HG03066 (cell line): Measurements from ENCODE around the gene COMP.

Experiments
- ATAC-seq: cut with Tn5 transposase; IDR thresholded peaks from one replicate; pipeline ENCODE4 v1.9.1; 2021; ENCODE audit warnings: low read depth; ENCODE audit not compliant: unreplicated experiment

Gene COMP

GRCh38 chr19:18771328-18772242, 19.5 kb downstream of the COMP start:
- no peak for ATAC-seq

GRCh38 chr19:18770663-18771327, 20.3 kb downstream of the COMP start:
- ATAC-seq, result no peak

DNA sequence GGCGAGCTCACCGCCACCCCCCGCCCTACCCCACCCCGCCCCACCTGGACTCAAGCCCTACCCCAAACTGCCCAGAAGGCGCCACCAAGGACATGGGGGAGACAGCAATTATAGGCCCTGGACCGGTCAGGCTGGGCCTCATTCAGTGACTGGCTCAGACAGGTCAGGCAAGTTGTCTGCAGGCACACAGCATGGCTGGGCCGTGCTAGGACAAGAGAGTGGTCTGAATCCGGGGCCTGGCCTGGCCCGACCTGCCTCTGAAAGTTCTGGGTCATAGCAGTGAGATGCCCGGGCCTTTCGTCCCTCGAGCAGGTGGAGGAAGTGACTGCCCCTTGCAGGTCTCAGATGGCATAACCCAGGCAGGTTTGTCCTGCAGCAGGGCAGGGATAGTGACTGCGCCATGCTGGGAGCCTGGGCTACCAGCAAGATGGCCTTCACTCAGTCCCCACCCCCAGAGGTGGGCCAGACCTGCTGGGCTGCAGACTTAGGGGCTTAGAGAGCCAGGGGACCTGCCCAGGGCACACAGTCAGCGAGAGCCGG, 21.0 kb downstream of the COMP start:
- no peak for ATAC-seq

- ATAC-seq, result no peak
Measured at GRCh38 chr19:18768997-18769891, 21.9 kb downstream of the COMP start.

DNA sequence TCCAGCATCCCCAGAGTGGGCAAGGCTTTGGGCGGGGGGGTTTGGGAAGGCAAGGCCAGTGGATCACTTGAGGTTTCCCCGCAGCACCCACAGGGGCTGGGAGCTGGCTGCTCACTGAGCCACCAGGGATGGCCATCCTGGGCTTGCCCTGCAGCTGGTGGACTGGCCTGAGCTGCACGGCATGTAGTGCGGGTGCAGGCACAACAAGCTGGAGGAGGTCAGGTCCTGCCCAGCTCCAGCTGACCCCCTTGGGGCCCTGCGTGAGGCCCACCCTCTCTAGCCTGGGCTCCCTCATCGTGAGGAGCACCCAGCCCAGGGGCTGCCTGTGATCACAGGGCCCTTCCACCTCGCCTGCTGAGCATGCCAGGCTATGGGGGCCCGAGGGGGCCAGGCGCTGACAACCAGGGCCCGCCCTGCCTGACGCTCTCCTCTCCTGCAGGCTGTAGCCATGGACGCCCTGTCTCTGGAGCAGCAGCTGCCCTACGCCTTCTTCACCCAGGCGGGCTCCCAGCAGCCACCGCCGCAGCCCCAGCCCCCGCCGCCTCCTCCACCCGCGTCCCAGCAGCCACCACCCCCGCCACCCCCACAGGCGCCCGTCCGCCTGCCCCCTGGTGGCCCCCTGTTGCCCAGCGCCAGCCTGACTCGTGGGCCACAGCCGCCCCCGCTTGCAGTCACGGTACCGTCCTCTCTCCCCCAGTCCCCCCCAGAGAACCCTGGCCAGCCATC, 22.9 kb downstream of the COMP start:
- no peak for ATAC-seq

DNA sequence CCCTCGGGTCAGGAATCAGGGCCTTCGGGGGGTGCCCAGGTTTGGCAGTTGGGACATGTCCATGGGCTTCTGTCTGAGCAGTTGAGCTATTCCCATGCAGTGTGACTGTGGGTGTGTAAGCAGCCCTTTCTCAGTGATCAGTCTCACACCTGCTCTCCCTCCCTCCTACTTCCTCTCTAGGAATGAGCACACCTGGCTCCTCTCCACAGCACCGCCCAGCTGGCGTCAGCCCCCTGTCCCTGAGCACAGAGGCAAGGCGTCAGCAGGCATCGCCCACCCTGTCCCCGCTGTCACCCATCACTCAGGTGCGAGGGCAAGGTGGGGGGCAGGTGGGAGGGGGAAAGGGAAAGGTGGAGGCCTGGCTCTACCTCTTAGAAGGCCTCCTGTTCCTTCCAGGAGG, 25.9 kb downstream of the COMP start:
- no peak for ATAC-seq

DNA sequence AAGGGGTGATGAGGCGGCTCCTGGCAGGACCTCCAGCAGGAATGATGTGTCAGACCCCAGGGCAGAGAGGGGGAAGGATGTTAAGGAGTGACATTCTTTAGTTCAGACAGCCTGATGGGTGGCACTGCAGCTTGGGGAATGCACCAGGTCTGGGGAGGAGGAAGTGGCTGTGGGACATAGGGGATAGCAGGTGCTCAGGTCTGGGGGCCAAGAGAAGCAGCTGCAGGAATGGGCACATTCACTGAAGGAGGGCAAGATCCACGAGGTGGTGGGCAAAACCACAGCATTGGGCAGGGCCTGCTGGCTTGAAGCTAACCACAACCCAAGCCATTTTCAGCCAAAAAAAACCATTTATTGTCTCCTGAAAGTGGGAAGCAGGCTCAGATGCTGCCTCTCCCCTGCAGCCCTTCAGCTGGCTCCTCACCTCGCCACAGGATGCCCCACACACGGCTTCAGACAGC, 26.5 kb downstream of the COMP start:
- ATAC-seq, result no peak

DNA sequence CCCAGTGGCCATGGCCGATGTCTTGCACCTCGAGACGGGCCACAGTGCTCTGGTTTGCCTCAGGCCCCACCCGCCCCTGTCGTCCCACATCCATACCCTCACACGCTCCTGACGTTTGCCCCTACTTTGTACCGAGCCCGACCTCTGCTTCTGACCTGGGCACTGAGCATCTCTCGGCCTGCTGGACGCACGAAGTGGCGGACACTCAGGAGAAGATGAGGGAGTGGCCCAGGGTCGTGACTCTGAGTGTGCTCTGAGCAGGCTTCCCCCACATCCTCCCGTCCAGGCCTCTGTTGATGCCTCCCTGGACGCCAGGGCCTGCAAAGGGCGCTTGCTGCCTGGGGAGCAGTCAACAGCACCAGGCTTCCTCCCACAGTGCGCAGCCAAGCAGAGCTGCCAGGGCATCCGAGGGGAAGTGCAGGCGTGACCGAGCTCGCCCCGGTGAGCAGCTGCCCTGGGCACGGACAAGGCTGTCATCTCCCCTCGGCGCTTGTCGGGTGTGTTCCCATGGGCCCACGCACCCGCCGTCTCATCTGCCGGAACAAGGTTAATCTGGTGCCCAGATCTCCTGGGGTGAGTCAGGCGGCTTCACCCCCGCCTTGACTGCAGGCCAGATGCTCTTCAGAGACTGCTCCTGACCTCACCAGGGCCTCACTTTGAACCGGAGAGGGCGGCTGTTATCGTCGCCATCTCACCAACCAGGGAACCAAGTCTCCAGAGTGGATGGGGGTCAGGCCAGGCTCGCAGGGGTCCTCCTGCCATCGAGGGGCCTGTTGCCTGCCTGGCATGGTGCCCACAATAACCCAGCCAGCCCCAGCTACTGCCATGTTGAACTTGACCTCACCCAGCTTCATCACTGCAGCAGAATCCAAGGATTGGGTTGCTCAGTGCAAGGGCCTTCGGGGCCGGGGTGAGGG, 27.2 kb downstream of the COMP start:
- ATAC-seq, result no peak

GRCh38 chr19:18762125-18763023, 28.7 kb downstream of the COMP start:
- ATAC-seq, result no peak

DNA sequence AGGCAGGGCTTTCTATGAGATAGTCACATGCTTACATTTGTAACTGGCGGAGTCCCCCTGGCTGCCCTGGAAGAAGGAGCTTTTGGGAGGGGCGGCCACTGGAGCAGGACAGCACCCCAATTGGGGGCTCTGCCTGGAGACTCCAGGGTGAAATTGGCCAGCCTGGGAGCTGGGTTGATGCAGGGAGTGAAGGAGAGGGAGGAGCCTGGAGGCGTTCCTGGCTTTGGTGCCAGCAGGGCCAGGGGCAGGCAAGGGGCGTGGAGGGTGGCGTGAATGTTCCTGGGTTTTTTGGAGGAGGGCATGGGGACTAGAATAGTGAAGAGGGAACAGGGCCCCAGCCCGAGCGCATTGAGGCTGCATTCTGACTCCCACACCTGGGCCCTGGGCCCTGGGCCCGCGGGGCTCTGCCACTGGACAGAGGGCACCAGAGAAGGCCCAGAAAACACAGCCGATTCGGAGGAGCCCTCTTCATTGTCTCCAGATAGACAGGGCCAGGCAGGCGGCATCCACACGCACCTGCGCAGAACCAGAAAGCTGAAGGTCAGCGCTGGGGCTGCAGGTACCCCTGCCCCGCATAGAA, 29.5 kb downstream of the COMP start:
- ATAC-seq, result no peak

DNA sequence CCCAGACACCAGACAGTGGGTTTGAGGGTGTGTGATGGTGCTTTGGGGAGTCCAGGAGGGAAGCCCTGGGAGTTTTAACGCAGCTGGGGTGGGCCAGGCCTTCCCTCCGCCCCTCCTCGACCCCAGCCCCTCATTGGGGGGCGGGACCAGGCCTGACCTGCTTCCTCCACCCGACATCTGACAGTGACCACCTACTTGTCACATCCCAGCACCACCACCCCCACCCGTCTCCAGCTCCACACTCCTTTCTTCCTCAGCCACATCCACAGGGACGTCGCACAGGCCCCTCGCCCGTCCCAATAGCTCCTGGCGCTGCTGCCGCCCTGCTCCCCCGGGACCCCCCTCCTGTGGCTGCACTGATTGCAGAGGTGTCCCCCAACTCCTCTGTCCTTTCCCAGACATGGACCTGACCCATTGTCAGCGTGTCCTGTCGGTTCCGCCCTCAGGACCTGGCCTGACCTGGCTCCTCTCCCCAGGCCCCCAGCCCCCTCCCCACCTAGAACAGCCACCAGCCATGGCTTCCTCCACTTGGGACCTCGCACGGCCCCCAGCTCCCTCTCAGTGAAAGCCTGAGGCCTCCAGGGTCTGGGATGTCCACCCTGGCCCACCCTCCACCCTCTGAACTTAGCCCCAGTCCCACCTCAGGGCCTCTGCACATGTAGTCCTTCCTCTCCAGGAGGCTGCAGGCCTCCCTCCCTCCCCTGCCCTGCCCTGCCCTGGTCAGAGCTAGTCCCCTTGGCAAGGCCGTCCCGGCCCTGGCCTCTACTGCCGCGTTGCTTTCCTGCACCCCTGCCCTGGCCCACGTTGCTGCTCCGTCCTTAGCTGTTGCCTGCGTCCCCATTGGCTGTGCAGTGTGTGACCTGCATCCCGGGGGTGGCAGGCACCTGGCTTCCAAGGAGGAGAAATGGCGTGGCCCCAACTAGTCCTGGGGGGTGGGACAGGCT, 30.4 kb downstream of the COMP start:
- ATAC-seq, result no peak

GRCh38 chr19:18759995-18760426, 31.1 kb downstream of the COMP start:
- no peak for ATAC-seq

- ATAC-seq, result no peak
Measured at GRCh38 chr19:18759304-18759994, 31.7 kb downstream of the COMP start.

DNA sequence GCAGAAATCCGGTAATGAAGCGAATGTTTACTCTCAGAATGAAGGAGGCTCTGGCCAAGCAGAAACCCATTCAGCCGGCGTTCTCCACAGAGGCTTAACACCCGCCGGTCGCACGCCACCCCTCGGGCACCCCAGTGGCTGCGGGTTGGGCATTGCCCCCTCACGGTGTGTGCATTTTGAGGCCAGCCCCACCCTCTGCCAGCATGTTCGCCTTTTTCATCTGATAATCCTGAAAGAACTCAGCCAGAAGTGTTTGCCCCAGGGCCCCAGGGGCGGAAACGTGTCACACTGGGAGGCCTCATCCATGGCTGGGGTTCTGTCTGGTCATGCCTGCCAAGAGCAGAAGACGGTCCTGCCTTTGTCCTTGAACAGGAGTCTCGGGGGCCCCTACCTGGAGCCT, 34.2 kb downstream of the COMP start:
- no peak for ATAC-seq

GRCh38 chr19:18754501-18754900, 36.6 kb downstream of the COMP start:
- ATAC-seq, result no peak

- no peak for ATAC-seq
Measured at GRCh38 chr19:18751571-18751970, 39.5 kb downstream of the COMP start.
